Activated T-cell treated with anti-CD3 and anti-CD28 coated beads for 1 hour (primary cell): ENCODE results near the gene STAG3.

Experiments used
- DNase-seq: peaks from one replicate; pipeline ENCODE4 v3.0.0-alpha.2; 2020; ENCODE audit warnings: low read depth

Gene STAG3

DNA sequence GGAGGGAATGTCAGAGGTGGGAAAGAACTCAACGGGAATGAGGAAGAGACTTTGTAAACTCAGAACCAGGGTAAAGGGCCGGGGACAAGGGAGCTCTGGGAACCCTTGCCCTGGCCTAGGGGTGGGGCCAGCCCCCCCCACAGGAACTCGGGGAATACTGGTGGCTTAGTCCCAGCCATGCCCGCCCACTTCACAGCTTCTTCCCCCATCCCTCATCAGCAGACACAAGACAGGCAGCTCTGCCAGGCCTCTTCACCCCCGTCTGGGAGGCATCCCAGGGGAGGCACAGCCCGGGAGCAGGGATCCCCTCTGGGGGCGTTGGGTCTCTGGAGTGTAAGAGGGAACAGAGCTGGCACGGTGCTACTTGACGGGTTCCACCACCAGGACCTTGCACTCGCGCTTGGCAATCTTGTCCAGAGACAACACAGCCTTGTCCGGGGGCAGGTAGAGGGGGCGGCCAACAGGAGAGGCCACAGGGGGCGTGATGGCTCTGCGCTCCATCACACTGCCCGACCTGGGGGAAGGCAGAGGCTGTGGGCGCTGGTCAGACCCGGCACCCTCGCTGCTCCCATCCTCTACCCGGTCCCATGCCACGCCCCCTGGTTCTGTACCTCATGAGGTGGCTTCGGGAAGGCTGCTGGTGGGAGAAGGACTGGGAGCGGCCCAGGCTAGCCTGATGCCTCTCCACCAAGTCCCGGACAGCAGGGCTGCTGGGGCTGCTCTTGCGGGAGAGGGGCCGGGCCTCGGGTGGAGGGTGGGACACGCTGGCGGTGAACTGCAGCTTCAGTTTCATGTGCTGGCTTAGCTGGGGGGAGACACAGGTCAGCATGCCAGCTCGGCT, 22.8 kb upstream of the STAG3 start:
- DNase-seq, result no peak

DNA sequence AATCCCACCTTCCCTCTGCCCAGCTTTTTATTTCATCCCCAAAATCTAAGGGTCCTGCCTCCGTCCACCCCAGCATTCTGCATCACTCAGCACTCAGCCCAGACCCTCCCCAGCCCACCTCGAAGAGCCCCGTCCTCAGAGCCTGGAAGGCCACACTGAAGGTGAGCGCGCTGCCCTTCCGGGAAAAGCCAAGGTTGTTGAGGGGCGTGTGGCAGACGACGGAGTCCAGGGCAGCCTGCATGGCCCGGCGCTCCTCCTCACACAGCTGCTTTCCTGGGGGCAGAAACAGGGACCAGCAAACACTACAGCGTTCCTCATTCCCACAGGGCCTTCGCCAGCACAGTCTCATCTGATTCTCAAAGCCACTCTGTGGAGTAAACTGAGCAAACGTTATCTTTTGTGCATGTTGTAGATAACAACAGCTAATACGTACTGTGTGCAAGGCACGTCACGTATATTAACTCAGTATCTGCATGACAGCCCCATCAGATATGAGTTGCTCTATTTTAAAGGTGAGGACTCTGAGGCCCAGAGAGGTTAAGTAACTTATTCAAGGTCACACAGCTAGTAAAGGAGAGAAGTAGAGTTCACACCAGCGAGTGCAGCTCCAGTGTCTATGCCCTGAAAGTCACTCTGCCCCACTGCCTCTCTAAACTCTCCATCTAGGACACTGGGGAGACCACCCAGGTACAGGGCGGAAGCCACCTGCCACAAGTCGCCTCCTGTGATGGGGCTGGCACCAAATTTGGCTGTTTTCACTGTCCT, 22.0 kb upstream of the STAG3 start:
- DNase-seq, result no peak

DNA sequence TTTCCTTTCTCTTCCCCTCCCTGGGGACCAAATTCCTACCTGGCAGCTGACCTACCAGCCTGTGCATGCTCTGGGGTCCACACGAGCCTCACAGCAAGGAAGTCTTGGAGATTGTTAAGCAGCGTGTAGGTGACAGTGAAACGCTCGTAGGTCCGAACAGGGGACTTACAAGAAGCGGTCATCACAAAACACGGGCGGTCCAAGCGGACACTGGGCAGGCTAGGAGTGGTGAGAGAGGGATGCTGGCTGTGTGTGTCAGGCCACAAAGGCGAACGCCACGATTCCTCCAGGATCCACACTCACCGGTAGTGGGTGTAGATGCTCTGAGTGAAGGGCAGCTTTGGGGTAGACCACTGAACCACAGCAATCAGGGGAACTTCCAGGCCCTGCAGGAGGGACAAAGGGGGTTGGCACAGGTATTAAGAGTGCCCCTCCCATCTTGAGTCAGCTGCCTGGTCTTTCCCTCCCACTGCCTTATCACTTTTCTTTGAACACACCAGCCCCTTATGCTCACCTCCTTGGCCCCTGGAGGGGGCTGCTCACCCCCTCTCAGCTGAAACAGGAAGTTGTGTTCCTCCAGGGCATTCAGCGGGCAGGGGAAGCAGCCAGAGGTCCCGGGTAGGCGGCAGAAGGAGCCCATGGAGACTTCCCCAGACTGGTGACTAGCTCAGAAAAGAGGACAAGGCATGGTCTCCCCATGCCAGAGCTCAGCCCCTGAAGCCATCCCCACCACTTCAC, 21.2 kb upstream of the STAG3 start:
- no peak for DNase-seq

DNA sequence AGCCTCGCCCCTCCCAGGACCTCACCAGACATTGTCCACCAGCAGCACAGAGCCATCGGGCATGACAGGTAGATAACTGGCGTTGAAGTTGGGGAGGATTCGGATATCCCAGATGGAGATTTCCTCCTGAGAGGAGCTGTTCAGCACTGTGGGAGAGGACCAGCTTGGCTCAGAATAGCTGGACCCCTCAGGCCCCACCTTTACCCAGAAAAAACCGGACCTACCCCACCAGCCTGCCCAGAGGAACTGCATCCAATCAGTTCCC, 20.7 kb upstream of the STAG3 start:
- DNase-seq, result no peak

DNA sequence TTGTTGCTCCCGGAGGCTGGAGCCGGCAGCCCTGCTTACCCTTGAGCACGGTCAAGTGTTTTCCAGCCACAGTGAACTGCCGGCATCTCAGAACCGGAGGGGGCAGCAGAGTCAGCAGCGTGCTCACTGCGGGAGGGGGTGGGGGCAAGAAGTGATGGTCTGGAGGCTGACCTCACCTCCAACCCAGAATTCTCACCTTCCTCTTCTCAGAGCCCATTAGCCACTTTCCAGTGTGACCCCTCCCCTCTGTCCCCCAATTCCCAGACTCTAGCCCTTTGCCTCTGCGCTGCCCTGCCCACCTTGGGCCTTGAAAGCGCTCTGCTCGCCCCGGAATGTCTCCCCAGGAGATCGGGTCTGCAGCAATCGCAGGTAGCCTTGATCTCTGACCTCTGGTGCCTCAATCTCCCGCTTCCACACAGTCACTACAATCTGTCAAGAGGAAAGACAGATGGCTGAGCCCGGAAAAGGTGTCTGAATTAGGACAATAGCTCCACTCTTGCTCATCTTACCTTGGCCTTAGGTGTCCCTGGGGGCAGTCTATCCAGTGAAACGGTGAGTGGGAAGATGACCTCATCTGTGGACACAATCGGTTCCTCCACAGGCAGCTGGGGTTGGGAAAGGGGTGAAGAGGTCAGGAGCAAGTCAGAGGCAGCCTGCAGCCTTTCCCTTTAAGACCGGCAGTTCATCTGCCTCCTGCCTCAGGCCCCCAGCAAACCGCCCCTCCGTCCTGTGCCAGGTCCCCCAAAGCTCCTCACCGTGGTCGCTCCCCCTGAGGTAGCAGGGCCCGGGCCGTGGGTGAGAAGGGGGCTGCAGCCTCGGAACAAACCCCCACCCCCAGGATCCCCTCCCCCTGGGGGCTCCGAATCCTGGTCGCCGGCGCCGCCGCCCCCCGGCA, 20.1 kb upstream of the STAG3 start:
- no peak for DNase-seq

DNA sequence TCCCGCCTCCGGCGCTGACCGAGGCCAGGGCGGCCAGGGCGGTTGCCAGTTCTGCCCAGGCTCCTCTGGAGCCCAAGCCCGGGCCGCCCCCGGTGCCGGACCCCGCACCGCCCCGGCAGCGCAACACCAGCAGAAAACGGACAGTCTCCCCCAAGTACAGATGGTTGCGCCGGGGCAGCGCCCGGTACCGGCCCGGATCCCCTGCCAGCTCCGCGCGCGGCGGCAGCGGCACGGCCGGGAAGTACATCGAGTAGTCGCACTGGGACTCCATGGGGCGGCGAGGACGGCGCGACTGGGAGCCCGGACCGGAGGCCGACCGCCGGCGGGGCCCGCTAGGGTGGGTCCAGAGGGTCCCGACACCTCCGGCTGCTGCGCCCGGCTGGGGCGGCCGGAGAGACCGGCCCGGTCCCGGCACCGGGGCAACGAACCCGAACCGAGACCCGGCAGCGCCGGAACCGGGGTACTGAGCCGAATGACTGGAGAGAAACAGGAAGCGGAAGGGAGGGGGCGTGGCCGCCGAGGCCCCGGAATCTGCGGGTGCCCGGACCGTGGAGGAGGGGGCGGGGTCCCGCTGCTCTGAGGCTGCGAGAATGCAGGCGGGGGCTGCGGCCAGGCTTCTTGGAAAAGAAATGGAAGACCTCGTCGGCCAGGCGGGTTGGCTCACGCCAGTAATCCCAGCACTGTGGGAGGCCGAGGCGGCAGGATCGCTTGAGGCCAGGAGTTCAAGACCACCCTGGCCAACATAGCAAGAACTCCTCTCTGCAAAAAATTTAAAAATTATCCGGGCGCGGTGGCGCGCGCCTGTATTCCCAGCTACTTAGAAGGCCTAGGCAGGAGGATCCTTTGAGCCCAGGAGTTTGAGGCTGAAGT, 19.3 kb upstream of the STAG3 start, which contains the start of gene TRAPPC14:
Gene TRAPPC14, minus strand, starts transcription at position 495 of the 870 bp plus-strand sequence. Its CDS starts 224 bp downstream, at position 271.
- peak; percentile 90 for DNase-seq

DNA sequence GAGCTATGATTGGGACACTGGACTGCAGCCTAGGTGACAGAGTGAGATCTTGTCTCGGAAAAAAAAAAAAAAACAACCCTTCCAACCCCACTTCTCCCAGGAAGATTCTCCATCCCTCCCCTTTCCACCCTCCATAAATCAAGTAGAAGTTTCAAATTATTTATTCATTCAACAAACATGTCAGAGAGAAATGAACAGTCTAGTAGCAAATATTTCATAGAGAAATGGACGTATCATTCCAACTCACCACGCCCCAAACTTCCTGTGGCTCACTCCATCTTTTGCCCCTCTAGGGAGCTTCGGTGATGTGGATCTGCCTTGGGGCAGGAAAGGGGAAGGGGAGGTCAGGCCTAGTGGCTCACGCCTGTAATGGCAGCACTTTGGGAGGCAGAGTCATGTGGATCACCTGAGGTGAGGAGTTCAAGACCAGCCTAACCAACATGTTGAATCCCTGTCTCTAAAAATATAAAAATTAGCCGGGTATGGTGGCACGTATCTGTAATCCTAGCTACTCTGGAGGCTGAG, 18.6 kb upstream of the STAG3 start:
- no peak for DNase-seq

DNA sequence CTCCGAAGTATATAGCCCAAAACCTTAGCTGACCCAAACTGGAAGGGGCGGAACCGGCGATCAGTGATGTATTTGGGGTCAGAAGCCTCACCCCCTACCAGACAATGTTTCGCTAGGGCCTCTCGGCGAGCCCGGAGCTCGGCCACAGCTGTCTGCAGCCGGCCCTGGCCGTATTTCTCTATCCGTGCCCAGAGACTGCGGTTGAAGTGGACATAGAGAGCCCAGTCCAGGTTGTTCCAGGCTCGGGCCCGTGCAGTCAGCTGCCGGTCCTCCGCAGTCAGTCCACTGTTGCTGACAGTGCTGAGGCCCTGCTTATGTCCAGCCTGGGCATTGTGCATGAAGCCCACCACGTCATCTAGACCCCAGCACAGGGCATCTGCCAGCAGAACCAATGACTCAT, 17.7 kb upstream of the STAG3 start:
- no peak for DNase-seq

DNA sequence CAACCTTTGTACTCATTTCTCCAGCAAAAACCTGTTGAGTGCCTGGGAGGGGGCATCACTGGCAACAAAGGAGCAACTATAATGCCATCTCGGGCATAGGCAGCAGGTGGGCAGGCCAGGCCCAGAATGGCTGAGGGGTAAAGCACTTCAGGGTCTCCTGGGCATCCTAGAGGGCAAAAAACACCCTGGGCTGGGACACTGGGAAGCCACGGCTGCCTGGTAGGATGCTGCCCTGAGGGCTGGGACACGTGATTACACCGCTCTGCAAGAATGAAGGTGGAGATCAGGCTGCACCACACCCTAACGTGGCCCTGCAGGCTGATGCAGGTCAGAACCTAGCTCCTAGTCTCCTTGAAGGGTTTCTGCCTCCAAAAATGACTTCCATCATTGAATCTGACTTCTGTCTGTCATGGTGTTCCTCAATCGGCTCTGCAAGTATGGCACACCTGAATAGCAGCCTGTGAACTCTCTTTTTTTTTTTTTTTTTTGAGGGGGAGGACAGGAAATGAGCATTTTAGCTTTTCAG, 14.6 kb upstream of the STAG3 start:
- DNase-seq, result no peak

DNA sequence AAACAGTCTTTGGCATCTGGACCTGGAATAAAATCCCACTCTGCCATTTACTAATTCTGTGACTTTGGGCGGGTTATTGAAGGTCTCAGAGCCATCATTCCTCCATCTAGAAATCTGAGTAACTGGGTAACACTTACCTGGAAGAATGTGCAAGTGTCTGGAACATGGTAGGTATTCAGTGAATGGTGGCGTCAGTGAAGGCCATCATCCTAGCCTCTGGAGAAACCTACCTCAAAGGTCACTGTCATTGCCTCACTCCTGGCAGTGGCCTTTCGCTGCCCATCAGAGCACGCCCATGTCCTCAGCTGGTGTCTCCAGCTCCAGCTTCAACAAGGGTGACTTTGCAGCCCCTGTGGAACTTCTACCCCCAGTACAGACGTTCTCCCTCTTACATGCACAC, 13.8 kb upstream of the STAG3 start:
- no peak for DNase-seq

DNA sequence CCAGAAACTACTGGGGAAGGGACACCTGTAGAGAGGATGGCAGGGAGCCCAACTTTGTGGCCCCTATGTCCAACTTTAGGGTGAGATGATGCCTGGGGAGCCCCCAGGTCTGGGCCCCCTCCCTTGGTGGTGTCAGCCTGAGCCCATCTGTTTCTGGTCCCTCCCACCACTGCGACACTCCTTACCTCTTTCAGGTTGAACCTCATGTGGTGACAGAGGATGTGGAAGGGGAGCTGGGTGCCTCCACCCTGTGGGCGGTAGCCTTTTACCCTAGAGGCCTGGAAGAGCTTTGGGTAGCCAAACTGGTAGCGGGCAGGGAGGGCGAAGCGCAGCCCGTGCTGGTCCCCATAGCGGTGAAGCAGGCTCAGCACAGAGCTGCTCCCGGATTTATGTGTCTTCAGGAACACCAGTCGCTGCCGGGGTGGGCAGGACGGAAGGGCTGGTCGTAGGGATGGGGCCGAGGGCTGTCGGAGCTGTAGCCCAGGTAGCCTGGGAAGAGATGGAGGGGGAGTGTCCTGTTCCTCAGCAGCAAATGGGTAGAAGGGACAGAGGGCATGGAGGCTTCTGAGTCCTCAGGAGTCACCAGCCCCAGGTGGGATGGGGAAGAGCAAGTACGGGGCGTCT, 11.3 kb upstream of the STAG3 start:
- no peak for DNase-seq

DNA sequence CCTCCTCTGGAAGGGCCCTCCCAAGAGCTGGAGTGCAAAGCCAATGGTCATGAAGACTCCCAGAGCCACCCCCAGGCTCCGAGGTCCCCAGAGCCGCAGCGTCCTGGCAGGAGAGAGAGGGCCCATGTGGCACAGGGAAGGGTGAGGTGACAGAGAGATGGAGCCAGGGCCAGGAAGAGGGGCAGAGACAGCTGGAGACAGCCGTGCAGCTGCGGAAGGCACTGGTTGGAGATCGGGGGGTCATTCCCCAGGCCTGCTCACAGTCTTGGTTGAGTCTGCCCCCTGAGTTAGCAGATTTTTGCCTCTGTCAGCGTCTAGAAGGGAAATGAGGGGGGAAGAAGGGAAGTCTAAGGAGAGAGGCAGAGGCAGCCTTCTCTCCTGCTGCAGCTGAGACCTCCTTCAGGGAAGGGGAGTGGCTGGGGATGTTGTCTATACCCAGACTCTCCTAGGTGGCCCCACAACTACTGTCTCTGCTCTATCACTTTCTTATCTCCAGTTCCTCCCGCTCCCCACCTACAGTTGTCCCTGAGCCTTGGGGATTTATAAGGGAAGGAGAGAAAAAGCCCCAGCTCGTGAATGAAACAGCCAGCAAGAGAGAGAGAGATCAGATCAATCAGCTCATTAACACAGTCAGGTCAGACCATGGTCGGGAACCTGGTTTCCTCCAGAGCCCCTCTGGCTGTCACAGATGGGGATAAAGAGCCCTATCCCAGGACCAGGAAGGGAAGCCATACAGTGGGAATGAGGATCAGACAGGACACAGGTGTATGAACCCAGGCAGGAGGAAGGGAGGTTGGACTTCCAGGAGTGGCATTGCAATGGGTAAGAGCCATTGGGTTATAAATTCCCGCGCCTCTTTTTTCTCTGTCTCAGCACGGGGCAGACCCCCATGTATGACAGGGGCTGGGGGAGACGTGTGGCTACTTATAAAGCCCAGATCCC, 10.5 kb upstream of the STAG3 start:
- no peak for DNase-seq

DNA sequence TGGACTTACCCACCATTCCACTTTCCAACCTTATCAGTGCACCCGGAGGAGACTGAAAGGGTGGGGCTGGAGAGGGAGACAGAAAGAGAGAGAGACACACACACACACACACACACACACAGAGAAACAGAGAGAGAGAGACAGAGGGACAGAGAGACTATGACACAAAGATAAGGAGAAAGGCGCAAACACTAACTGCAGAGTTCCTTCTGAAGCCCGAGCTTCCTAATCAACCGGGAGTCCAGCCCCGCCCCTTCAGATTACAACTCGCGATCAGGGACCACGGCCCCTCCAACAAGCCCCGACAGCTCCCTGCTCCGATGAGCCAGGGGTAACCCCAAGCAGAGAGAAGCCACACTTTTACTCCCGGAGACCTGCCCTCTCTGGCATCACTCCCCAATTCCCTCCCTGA, 9.8 kb upstream of the STAG3 start:
- DNase-seq, result no peak

DNA sequence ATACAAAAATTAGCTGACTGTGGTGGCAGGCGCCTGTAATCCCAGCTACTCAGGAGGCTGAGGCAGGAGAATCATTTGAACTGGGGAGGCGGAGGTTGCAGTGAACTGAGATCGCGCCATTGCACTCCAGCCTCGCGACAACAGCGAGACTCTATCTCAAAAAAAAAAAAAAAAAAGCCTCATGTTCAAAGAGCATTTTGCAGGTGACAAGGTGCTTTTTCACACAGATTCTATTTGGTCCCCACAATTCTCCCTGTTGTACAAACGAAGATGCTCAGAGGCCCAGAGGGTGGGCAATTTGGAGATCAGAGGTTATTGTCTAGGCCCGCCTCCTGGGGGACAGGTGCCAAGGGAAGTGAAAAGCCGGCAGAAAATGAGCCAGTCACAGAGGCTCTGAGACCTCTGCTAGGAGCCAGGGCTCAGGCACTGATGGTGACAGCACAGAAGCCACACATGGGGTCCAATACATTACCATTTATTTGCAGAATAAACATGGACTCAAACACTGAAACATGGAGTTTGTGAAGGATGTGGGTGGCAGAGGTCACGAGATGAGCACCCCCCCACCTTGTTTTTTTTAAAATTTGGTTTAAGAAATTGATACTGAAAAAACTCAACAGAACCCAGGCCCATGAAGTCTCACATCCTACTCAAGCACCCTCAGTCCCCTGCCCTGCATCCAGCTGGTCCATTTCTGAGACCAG, 8.4 kb upstream of the STAG3 start:
- DNase-seq, result no peak

DNA sequence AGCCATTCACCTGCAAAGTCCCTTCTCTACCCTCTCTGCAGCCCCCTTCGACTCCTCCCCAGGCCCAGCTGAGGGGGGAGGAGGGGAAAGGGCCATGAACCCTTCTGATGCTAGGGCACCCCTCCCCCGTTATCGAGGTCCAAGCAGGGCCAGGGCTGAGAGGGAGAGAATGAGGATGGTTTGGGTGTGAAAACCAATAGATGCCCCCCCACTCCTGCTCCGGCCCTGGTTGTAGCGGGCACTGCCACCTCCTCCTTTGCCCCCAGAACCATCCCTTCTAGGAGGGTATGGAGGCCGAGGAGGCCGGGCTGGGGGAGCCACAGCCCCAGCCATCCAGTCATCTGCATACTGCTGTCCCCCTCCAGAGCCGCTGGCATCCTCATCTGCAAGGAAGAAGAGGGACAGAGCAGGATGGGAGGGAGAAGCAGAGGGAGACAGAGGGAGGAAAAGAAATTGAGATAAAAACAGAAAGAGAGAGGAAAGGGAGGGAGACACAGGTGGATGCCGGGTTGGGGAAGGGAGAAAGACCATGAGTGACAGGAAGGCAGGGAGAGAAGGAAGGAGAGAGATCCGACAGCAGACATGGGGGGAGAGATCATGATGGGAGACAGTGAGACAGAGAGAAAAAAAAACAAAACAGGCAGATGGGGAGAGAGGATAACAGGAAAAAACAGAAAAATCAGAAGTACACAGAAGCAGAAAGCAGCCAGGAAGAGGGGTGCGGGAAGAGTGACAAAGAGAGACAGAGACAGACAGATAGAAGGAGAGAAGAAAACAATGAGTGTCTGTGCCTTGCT, 7.4 kb upstream of the STAG3 start:
- no peak for DNase-seq

DNA sequence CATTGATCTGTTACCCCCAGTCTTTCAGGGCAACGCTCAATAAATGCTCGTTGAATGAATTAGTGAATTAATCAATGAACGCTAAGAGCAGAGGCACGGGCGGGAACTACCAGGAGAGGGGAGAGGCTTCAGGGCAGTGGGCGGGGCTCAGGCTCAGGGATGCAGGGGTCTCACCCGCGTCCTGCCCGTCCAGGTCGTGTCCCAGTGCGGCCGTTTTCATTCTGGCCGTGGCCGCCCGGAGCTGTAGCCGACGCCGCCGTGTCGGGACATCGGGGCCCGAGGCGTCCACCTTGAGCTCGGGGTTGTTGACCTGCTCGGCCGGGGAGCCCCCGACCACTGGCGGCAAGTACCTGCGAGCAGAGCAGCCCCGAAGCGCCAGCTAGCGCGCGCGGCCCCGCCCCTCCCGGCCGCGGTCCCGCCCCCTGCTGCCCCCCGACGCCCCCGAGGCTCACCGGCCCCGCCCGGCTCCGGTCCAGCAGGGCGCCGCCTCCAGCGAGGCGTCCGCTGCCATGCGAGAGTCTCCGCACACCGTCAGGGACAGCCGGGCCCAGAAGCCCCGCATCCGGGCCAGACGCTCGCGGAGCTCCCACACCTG, 6.5 kb upstream of the STAG3 start:
- DNase-seq, result no peak

DNA sequence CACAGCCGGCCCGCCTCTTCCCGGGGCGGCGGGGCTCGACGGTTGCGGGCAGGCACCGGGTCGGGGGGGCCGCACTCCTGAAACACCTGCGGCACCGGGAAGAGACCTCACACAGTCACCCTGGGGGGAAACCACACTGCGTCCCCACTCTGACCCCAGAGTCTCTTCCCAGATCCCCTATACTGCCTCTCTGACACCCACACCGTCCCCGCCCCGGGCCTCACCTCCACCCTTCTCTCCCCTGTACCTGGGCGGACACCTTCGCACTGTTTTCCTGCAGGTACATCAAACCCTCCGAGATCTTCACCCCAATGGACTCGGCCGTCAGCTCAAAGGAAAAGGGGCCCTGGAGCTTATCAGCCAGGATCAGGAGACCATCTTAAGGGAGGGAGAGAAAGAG, 5.9 kb upstream of the STAG3 start:
- DNase-seq, result no peak
